Gastrocnemius medialis (tissue), 4 donors: ENCODE results near the gene ERC1.

Experiments used
- CTCF ChIP-seq, 5 experiments: fragments of 450-650 bp in 3 of 5; fragments of 200-600 bp in 2 of 5; sonication (generic) in 2 of 5; IDR thresholded peaks in 4 of 5; conservative IDR thresholded peaks in 1 of 5; 1 replicate in 4 of 5; 2 replicates in 1 of 5; pipeline ENCODE4 v1.5.1; 2016 to 2019; ENCODE audit warnings: antibody characterized with exemption in 5 of 5, mild to moderate bottlenecking in 3 of 5, moderate library complexity in 3 of 5
- POLR2A ChIP-seq, 2 donors: fragments of 450-650 bp; IDR thresholded peaks; one replicate each; pipeline ENCODE4 v1.6.1; 2017; ENCODE audit warnings: antibody characterized with exemption in 2 of 2, mild to moderate bottlenecking in 2 of 2, moderate library complexity in 2 of 2

GRCh38 chr12:1054117-1054870 is 63.3 kb downstream of the ERC1 start:
- TF ChIP-seq CTCF (IDR thresholded peaks at IDR 0.05 in 4 of 5, conservative IDR thresholded peaks at IDR 0.05 in 1 of 5) (no peak), POLR2A (IDR thresholded peaks at IDR 0.05) (no peak)
